ENCODE results near the gene C21orf91. TPM values are rescaled to one million over a fixed set of nuclear protein-coding genes. Genes with fewer than 3 reads are reported as not detected.

The C21orf91 gene
- polyA plus RNA-seq, 4 donors: 24.9 to 26.7 (median 25.2) TPM

Other genes starting within 250 kb of the C21orf91 start
- gene BTG3, start 206.5 kb downstream of the C21orf91 start, polyA plus RNA-seq (ENCODE audit: insufficient read length in 4 of 4): 10 to 100 TPM; 40.3 to 41.7 (median 41.1) TPM

All from left renal cortex interstitium (tissue), 4 donors.